ENCODE measurements around the gene LYSET. TPM values are rescaled to one million over a fixed set of nuclear protein-coding genes. Genes with fewer than 3 reads are reported as not detected.

Gene LYSET
- total and polyA plus RNA-seq, 2 donors from 2014 or later: 25.6 to 34.9 TPM

DNA sequence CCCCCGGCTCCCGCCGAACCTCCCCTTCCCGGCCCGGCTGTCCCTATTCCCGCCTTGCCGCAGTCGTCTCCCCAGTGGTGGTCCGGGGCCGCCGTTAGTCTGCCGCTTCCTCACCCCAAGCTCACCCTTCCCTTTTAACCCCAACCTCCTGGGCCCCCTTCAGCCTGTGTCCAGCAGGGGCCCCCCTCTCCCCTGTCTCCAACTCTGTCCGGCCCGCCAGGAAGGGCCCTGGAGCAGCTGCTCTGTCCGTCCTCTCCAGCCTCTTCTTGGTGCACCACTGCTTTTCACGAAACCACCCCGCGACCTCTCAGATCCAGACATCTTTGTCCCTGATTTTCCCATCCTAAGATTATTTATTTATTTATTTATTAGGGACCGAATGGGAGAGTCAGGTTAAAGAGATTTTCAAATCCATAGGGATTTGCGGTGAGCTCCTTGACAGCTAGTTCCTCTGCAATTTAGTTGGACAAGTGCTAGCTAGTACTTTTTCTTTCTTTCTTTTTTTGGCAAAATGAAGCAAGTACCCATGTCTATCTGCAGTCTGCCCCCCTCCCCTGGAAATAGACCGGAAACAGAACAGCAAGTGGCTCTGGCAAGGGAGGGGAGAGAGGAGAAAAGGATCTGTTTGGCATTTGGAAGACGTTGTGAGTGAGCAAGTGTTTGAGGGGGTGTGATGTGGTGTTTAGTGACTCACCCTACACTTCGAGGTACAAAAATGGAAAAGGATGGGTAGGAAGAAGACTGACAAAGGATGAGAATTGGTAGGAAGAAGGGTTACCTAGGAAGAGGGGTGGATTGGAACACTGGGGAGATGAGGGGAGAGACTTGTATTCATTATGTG is 22.6 kb downstream of the LYSET start:
- Histone ChIP-seq H3K4me3 (ENCODE audit: low read length in 3 of 3) (peak overlapping the region; percentile 80 to 89 (median 80)), H3K27me3 (ENCODE audit: control insufficient read depth, insufficient read depth, low read length) (no peaks in the 10 kb centered on the region), H3K27ac (ENCODE audit: low read depth in 2 of 2, low read length in 2 of 2) (peak overlapping the region; percentile 72 to 73), H3K36me3 (ENCODE audit: control insufficient read depth in 2 of 3, insufficient read depth in 3 of 3, low read length in 3 of 3) (peaks cover 0 to 8% (median 6%) of the 10 kb centered on the region in 3 donors), H3K9ac (ENCODE audit: low read length in 3 of 3) (peak overlapping the region; percentile 55 to 80 (median 79)), H3K9me3 (ENCODE audit: control insufficient read depth in 2 of 3, insufficient read depth in 1 of 3, low read length in 3 of 3) (no peaks in the 10 kb centered on the region), H3K4me1 (ENCODE audit: control insufficient read depth in 2 of 3, insufficient read depth in 2 of 3, low read depth in 1 of 3, low read length in 3 of 3) (peaks cover 2 to 7% (median 4%) of the 10 kb centered on the region in 3 donors)
- DNase-seq: peak in 4 of 5 donors; percentile 36 to 80 (median 62)
- intact Hi-C loops (cut with DNase I): no loop called here
- TF ChIP-seq, protein P1, sequence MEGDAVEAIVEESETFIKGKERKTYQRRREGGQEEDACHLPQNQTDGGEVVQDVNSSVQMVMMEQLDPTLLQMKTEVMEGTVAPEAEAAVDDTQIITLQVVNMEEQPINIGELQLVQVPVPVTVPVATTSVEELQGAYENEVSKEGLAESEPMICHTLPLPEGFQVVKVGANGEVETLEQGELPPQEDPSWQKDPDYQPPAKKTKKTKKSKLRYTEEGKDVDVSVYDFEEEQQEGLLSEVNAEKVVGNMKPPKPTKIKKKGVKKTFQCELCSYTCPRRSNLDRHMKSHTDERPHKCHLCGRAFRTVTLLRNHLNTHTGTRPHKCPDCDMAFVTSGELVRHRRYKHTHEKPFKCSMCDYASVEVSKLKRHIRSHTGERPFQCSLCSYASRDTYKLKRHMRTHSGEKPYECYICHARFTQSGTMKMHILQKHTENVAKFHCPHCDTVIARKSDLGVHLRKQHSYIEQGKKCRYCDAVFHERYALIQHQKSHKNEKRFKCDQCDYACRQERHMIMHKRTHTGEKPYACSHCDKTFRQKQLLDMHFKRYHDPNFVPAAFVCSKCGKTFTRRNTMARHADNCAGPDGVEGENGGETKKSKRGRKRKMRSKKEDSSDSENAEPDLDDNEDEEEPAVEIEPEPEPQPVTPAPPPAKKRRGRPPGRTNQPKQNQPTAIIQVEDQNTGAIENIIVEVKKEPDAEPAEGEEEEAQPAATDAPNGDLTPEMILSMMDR (IDR thresholded peaks at IDR 0.05; ENCODE audit: borderline replicate concordance, extremely low read depth, insufficient read depth): peak; percentile 54
- FAIRE-seq: no peak

DNA sequence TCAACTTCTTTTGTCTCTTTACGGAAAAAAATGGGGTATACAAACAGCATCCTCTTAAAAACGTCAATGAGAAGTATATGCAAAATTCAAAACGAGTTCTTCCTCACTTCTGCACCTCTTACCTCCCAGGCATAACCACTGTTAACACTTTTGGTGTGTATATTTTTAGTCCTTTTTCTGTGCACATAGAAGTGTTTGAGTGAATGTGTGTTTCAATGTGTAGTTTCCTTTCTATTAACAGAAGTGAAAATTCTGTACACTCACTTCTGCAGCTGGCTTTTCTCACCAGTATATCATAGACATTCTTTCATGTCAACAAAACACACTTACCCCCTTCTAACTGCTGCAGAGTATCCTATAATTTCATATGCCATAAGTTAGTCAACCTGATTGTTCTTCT is 27.3 kb downstream of the LYSET start:
- no peak overlapping the region for H3K27ac ChIP-seq (ENCODE audit: low read depth in 2 of 2, low read length in 2 of 2)
- DNase-seq (no peak), FAIRE-seq (no peak)
- TF ChIP-seq, protein P1 (IDR thresholded peaks at IDR 0.05; ENCODE audit: borderline replicate concordance, extremely low read depth, insufficient read depth): no peak
- no peak overlapping the region for H3K4me3 ChIP-seq (ENCODE audit: low read length in 3 of 3)
- no peaks in the 10 kb centered on the region for H3K27me3 ChIP-seq (ENCODE audit: control insufficient read depth, insufficient read depth, low read length)
- no peak overlapping the region for H3K9ac ChIP-seq (ENCODE audit: low read length in 3 of 3)
- H3K9me3 ChIP-seq (ENCODE audit: control insufficient read depth in 2 of 3, insufficient read depth in 1 of 3, low read length in 3 of 3): no peaks in the 10 kb centered on the region
- peaks cover 0 to 23% (median 13%) of the 10 kb centered on the region in 3 donors for H3K36me3 ChIP-seq (ENCODE audit: control insufficient read depth in 2 of 3, insufficient read depth in 3 of 3, low read length in 3 of 3)
- peaks cover 2 to 5% (median 4%) of the 10 kb centered on the region in 3 donors for H3K4me1 ChIP-seq (ENCODE audit: control insufficient read depth in 2 of 3, insufficient read depth in 2 of 3, low read depth in 1 of 3, low read length in 3 of 3)
- intact Hi-C loops (cut with DNase I): no loop called here

GRCh38 chr14:93214598-93214997 is 29.5 kb downstream of the LYSET start:
- H3K9ac ChIP-seq (ENCODE audit: low read length in 3 of 3): no peak overlapping the region
- TF ChIP-seq, protein P1 (IDR thresholded peaks at IDR 0.05; ENCODE audit: borderline replicate concordance, extremely low read depth, insufficient read depth): no peak
- FAIRE-seq (no peak), DNase-seq (no peak)
- intact Hi-C loops (cut with DNase I): no loop called here
- H3K4me1 ChIP-seq (ENCODE audit: control insufficient read depth in 2 of 3, insufficient read depth in 2 of 3, low read depth in 1 of 3, low read length in 3 of 3): no peaks in the 10 kb centered on the region
- H3K9me3 ChIP-seq (ENCODE audit: control insufficient read depth in 2 of 3, insufficient read depth in 1 of 3, low read length in 3 of 3): no peaks in the 10 kb centered on the region
- H3K36me3 ChIP-seq (ENCODE audit: control insufficient read depth in 2 of 3, insufficient read depth in 3 of 3, low read length in 3 of 3): peaks cover 0 to 23% (median 14%) of the 10 kb centered on the region in 3 donors
- H3K27me3 ChIP-seq (ENCODE audit: control insufficient read depth, insufficient read depth, low read length): no peaks in the 10 kb centered on the region
- no peak overlapping the region for H3K27ac ChIP-seq (ENCODE audit: low read depth in 2 of 2, low read length in 2 of 2)
- no peak overlapping the region for H3K4me3 ChIP-seq (ENCODE audit: low read length in 3 of 3)
